HG03066 (cell line): ENCODE measurements around the gene SETD3.
"Not testable (repeated sequence)": the region's sequence is repeated elsewhere in the genome, so short reads cannot be mapped to it uniquely, and the experiment has no call there.

Experiments used
- ATAC-seq: cut with Tn5 transposase; IDR thresholded peaks from one replicate; pipeline ENCODE4 v1.9.1; 2021; ENCODE audit warnings: low read depth; ENCODE audit not compliant: unreplicated experiment

The SETD3 gene

GRCh38 chr14:99363616-99364290 lies 116.9 kb downstream of the SETD3 start:
- no peak for ATAC-seq

- no peak for ATAC-seq
Observed at GRCh38 chr14:99363051-99363450, 117.6 kb downstream of the SETD3 start.

GRCh38 chr14:99361596-99362215 lies 119.0 kb downstream of the SETD3 start:
- ATAC-seq = no peak

- no peak for ATAC-seq
Observed at GRCh38 chr14:99360774-99361595, 119.7 kb downstream of the SETD3 start.

- ATAC-seq = no peak
Observed at GRCh38 chr14:99359906-99360305, 120.8 kb downstream of the SETD3 start.

- no peak for ATAC-seq
Observed at GRCh38 chr14:99357916-99358390, 122.7 kb downstream of the SETD3 start.

- no peak for ATAC-seq
Observed at GRCh38 chr14:99357151-99357915, 123.3 kb downstream of the SETD3 start.

GRCh38 chr14:99356031-99356608 lies 124.5 kb downstream of the SETD3 start:
- ATAC-seq = no peak

- ATAC-seq = no peak
Observed at GRCh38 chr14:99354166-99354875, 126.3 kb downstream of the SETD3 start.

GRCh38 chr14:99352688-99353280 lies 127.9 kb downstream of the SETD3 start:
- ATAC-seq = no peak

GRCh38 chr14:99351166-99352007 lies 129.3 kb downstream of the SETD3 start:
- ATAC-seq = no peak

- ATAC-seq = no peak
Observed at GRCh38 chr14:99350751-99351150, 129.9 kb downstream of the SETD3 start.

GRCh38 chr14:99349721-99350495 lies 130.8 kb downstream of the SETD3 start:
- ATAC-seq = no peak

GRCh38 chr14:99348816-99349614 lies 131.6 kb downstream of the SETD3 start:
- no peak for ATAC-seq

- ATAC-seq = not testable (repeated sequence)
Observed at GRCh38 chr14:99348231-99348630, 132.4 kb downstream of the SETD3 start.
